Muscle of leg (tissue), 11 donors: Measurements from ENCODE around the gene ZNF189. TPM values are rescaled to one million over a fixed set of nuclear protein-coding genes. Genes with fewer than 3 reads are reported as not detected.
"Not testable (repeated sequence)": the region's sequence is repeated elsewhere in the genome, so short reads cannot be mapped to it uniquely, and the experiment has no call there.

Experiments
- DNase-seq: peaks from one replicate; pipeline ENCODE4 v3.0.0; 2013
- H3K27ac ChIP-seq: one replicate; pipeline ENCODE4 v1.5.1; 2013; ENCODE audit warnings: mild to moderate bottlenecking, low read length, control low read depth
- H3K27me3 ChIP-seq: one replicate; pipeline ENCODE4 v1.6.1; 2013; ENCODE audit warnings: low read length; ENCODE audit not compliant: control insufficient read depth, insufficient read depth
- H3K36me3 ChIP-seq: one replicate; pipeline ENCODE4 v1.6.1; 2013; ENCODE audit warnings: low read length; ENCODE audit not compliant: control insufficient read depth, insufficient read depth
- H3K4me1 ChIP-seq: one replicate; pipeline ENCODE4 v1.6.1; 2013; ENCODE audit warnings: low read length; ENCODE audit not compliant: control insufficient read depth, insufficient read depth
- H3K4me3 ChIP-seq: one replicate; pipeline ENCODE4 v1.5.1; 2013; ENCODE audit warnings: low read length, control low read depth
- H3K9me3 ChIP-seq: replicated peaks from 2 replicates; pipeline ENCODE4 v1.6.1; 2013; ENCODE audit warnings: low read depth, low read length; ENCODE audit not compliant: control insufficient read depth
- whole genome bisulfite sequencing: methylation state at CpG from one replicate; pipeline ENCODE4 v1.1.5; 2013; ENCODE audit warnings: missing lambda C conversion rate; ENCODE audit not compliant: insufficient coverage; 5-methylcytosine and 5-hydroxymethylcytosine counted together
- polyA plus RNA-seq, 8 donors: library from polyadenylated mRNA; unstranded; fragments of 120-200 nt; gene quantifications; one replicate each; pipeline versions ENCODE4 v1.2.1 to v1.2.3, GENCODE V29; 2013; ENCODE audit warnings: inconsistent platforms in 1 of 8, low replicate concordance in 1 of 8; ENCODE audit not compliant: insufficient read length in 8 of 8, insufficient read depth in 1 of 8
- total RNA-seq: library from RNA; stranded (reverse); fragments of 120-200 nt; gene quantifications from one replicate; pipeline ENCODE4 v1.2.4, GENCODE V29; 2013

Gene ZNF189
- total and polyA plus RNA-seq, 9 donors: 17.7 to 26.1 (median 19.7) TPM

- no peaks in the 10 kb centered on the region for H3K27me3 ChIP-seq
- no peak overlapping the region for H3K27ac ChIP-seq
- H3K4me3 ChIP-seq: no peak overlapping the region
- H3K4me1 ChIP-seq: peaks cover 2% of the 10 kb centered on the region
- DNase-seq: no peak
- no CpG with 5 or more reads among the region's 6 CpGs for WGBS
- no peaks in the 10 kb centered on the region for H3K9me3 ChIP-seq
- H3K36me3 ChIP-seq: no peaks in the 10 kb centered on the region
Observed at GRCh38 chr9:101376111-101376848, 22.4 kb upstream of the ZNF189 start.

DNA sequence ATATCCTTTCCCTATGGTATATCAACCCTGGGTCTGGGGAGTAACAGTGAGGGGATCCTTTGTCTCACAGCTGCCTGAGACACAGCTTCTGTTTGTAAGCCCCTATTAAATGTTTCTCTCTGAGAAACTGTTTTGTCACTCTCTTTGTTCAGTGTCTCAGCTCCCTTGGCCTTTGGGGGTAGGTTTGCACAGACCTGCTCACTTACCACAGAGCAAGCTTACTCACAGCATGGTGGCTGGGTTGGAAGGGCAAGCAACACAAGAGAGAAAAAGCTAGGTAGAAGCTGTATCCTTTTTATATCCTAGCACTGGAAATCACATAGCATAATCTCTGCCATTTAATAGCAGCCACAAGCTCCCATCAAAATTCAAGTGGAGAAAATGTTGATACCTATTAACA, 18.4 kb upstream of the ZNF189 start:
- no peak overlapping the region for H3K4me3 ChIP-seq

DNA sequence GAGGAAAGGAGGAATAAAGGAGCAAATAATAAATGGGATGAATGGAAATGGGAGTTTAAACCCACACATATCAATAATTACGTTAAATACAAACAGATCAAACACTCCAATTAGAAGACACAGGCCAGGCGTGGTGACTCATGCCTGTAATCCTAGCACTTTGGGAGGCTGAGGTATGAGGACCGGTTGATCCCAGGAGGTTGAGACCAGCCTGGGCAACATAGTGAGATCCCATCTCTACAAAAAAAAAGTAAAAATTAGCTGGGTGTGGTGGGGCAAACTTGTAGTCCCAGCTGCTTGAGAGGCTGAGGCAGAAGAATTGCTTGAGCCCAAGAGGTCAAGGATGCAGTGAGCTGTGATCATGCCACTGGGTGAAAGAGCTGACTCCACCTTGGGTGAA, 17.5 kb upstream of the ZNF189 start:
- 80% methylated on average over 1 of the region's 3 CpGs for WGBS
- Histone ChIP-seq H3K9me3 (peaks cover 6% of the 10 kb centered on the region), H3K4me3 (no peak overlapping the region), H3K27me3 (no peaks in the 10 kb centered on the region), H3K4me1 (no peaks in the 10 kb centered on the region), H3K36me3 (no peaks in the 10 kb centered on the region), H3K27ac (no peak overlapping the region)
- DNase-seq: no peak

More for the DNA sequence above, 18.4 kb upstream of the ZNF189 start:
- Histone ChIP-seq H3K36me3 (no peaks in the 10 kb centered on the region), H3K27me3 (no peaks in the 10 kb centered on the region), H3K27ac (no peak overlapping the region), H3K9me3 (peaks cover 6% of the 10 kb centered on the region), H3K4me1 (no peaks in the 10 kb centered on the region)
- no peak for DNase-seq

DNA sequence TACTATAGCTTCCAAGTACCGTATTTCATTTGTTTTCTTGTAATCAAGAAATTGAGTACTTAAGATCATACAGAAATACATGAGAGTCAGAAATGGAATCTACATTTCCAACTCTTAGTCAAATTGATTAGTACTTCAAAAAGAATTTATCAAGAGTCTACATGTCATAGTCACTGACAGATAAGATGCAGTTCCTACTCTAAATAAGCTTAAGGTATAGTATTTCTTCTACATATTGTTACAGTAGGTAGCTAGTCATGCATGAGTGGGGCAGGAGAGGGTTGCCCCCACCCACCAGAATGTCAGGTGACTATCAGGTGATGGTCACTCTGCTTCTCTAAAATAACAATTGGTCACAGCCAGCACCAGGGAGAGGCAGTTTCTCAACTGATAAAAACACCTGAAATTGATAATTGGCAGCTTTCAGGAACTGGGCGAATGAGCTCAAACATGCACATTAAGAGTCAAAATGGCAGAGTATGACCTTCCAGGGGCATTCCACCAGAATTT, 16.8 kb upstream of the ZNF189 start:
- Histone ChIP-seq H3K4me3 (no peak overlapping the region), H3K9me3 (peaks cover 6% of the 10 kb centered on the region), H3K27me3 (no peaks in the 10 kb centered on the region), H3K27ac (no peak overlapping the region), H3K36me3 (no peaks in the 10 kb centered on the region), H3K4me1 (no peaks in the 10 kb centered on the region)
- no peak for DNase-seq
- WGBS: 100% methylated on average over 1 of the region's 2 CpGs

- no peaks in the 10 kb centered on the region for H3K27me3 ChIP-seq
- WGBS: no CpG with 5 or more reads among the region's 2 CpGs
- DNase-seq: no peak
Observed at GRCh38 chr9:101383361-101383760, 15.3 kb upstream of the ZNF189 start.

GRCh38 chr9:101384873-101385536, 13.6 kb upstream of the ZNF189 start, which contains the start of gene BAAT:
BAAT (minus strand) TSS chr9:101385006; CDS start chr9:101371404, 13,602 bp downstream.
- not testable (repeated sequence) for H3K9me3 ChIP-seq, H3K36me3 ChIP-seq, DNase-seq, H3K27me3 ChIP-seq, H3K4me1 ChIP-seq, H3K4me3 ChIP-seq, H3K27ac ChIP-seq
- WGBS: 79% methylated on average over 7 of the region's 11 CpGs

More at GRCh38 chr9:101383361-101383760, 15.3 kb upstream of the ZNF189 start:
- H3K4me1 ChIP-seq: no peaks in the 10 kb centered on the region
- H3K4me3 ChIP-seq: no peak overlapping the region
- peaks cover 4% of the 10 kb centered on the region for H3K36me3 ChIP-seq
- no peak overlapping the region for H3K27ac ChIP-seq
- H3K9me3 ChIP-seq: peaks cover 6% of the 10 kb centered on the region

GRCh38 chr9:101387871-101388506, 10.7 kb upstream of the ZNF189 start:
- H3K36me3 ChIP-seq: peaks cover 14% of the 10 kb centered on the region
- H3K27ac ChIP-seq: no peak overlapping the region
- H3K4me3 ChIP-seq: no peak overlapping the region
- DNase-seq: peak; percentile 22
- no peaks in the 10 kb centered on the region for H3K4me1 ChIP-seq
- peaks cover 6% of the 10 kb centered on the region for H3K9me3 ChIP-seq
- WGBS: 30% methylated on average over 2 of the region's 6 CpGs
- no peaks in the 10 kb centered on the region for H3K27me3 ChIP-seq

- H3K9me3 ChIP-seq: peaks cover 6% of the 10 kb centered on the region
- no peak for DNase-seq
- H3K27ac ChIP-seq: no peak overlapping the region
- peaks cover 14% of the 10 kb centered on the region for H3K36me3 ChIP-seq
- no peaks in the 10 kb centered on the region for H3K27me3 ChIP-seq
- no CpG with 5 or more reads among the region's 2 CpGs for WGBS
- no peak overlapping the region for H3K4me3 ChIP-seq
- no peaks in the 10 kb centered on the region for H3K4me1 ChIP-seq
Observed at GRCh38 chr9:101388507-101388993, 10.1 kb upstream of the ZNF189 start.

DNA sequence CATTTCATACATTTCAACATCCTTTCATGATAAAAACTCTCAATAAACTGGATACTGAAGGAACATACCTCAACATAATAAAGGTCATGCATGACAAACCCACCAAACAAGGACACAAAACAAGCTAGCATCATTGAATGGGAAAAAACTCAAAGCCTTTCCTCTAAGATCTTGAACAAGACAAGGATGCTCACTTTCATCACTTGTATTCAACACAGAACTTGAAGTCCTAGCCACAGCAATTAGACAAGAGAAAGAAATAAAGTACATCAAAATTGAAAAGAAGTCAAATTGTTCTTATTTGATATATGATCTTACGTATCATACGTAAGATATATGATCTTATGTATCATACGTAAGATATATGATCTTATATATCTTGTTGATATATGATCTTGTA, 5.5 kb upstream of the ZNF189 start:
- no peak overlapping the region for H3K27ac ChIP-seq
- H3K36me3 ChIP-seq: peaks cover 14% of the 10 kb centered on the region
- no CpG with 5 or more reads among the region's 3 CpGs for WGBS
- no peaks in the 10 kb centered on the region for H3K27me3 ChIP-seq
- H3K4me3 ChIP-seq: no peak overlapping the region
- peaks cover 8% of the 10 kb centered on the region for H3K9me3 ChIP-seq
- peaks cover 4% of the 10 kb centered on the region for H3K4me1 ChIP-seq
- DNase-seq: no peak

- no peak for DNase-seq
- Histone ChIP-seq H3K4me3 (no peak overlapping the region), H3K27ac (no peak overlapping the region), H3K4me1 (peaks cover 10% of the 10 kb centered on the region), H3K36me3 (peaks cover 12% of the 10 kb centered on the region), H3K27me3 (no peaks in the 10 kb centered on the region), H3K9me3 (peaks cover 8% of the 10 kb centered on the region)
- WGBS: no CpG with 5 or more reads among the region's 1 CpG
Observed at GRCh38 chr9:101394687-101395086, 4.0 kb upstream of the ZNF189 start.
